ENCODE measurements around the gene CPOX. TPM values are rescaled to one million over a fixed set of nuclear protein-coding genes. Genes with fewer than 3 reads are reported as not detected.

Gene CPOX
- total and polyA plus RNA-seq, 10 of the 15 experiments (the other 5 are each of a cell fraction or from before 2014, with no cell fraction given): 40.7 to 72.6 (median 64.5) TPM

GRCh38 chr3:98542623-98543022 is 50.8 kb downstream of the CPOX start (continued):
- TF ChIP-seq ZNF687 (IDR thresholded peaks at IDR 0.05): peak; percentile 38; the same call in 1 of the 2 replicates
- TF ChIP-seq YY1 (IDR thresholded peaks at IDR 0.05; ENCODE audit: low read depth, low read length): 0 out of 2 replicates have a peak, but pooled peaks have one; percentile 23
- TF ChIP-seq FOXK2 (IDR thresholded peaks at IDR 0.05): no peak
- TF ChIP-seq RB1 (IDR thresholded peaks at IDR 0.05; ENCODE audit: borderline replicate concordance): no peak
- TF ChIP-seq POLR2AphosphoS2 (IDR thresholded peaks at IDR 0.05; ENCODE audit: low read depth, low read length): peak; percentile 2; the same call in 1 of the 2 replicates

- ChIA-PET CTCF (interaction anchor here (1.5 to 1.9 kb wide), 4 partner anchors 9 to 20 kb away, joined by 5 to 8 read pairs (median 6); no protein-coding TSS in a partner anchor), POLR2A (interaction anchor here (11.8 kb wide), 1 partner anchor 15 kb away, joined by 350 read pairs; no protein-coding TSS in a partner anchor), SMC1A (ENCODE audit: uncharacterized antibody, unreplicated experiment) (interaction anchor here (0.6 to 13.1 kb wide), 7 partner anchors 9 to 46 kb away, joined by 3 to 603 read pairs (median 5); partner anchors contain the start of gene CLDND1), RAD21 (ENCODE audit: unreplicated experiment) (interaction anchor here (1.1 to 13.1 kb wide), 3 partner anchors 9 to 17 kb away, joined by 4 to 511 read pairs (median 10); partner anchors contain the start of gene GPR15)
- ATAC-seq (peak; percentile 3; the same call in 2 of the 3 replicates), FAIRE-seq (no peak), DNase-seq (ENCODE audit: low read depth, low spot score) (no peak)
- peaks cover 32% of the 10 kb centered on the region; the same call in 1 of the 2 replicates for H3K4me1 ChIP-seq (ENCODE audit: control insufficient read depth, insufficient read depth, low read length)
- no peak overlapping the region for H2AFZ ChIP-seq (ENCODE audit: control insufficient read depth, low read depth, low read length)
- no TSS peak for BruUV-seq (replicated peaks)
- H3K36me3 ChIP-seq (ENCODE audit: control insufficient read depth in 2 of 2, insufficient read depth in 2 of 2, low read length in 1 of 2): no peaks in the 10 kb centered on the region; a peak in 1 of 4 replicates
- 0 out of 2 replicates have a peak overlapping the region, but pooled peaks have one; percentile 7 for H3K4me2 ChIP-seq (ENCODE audit: control insufficient read depth, insufficient read depth)
- no peaks in the 10 kb centered on the region for H3K27me3 ChIP-seq (replicated peaks in 1 of 2; ENCODE audit: control insufficient read depth in 2 of 2, insufficient read depth in 2 of 2, low read length in 1 of 2)
- H3K4me3 ChIP-seq: no peak overlapping the region
- no peaks in the 10 kb centered on the region for H4K20me1 ChIP-seq (ENCODE audit: control insufficient read depth, insufficient read depth)
- no peaks in the 10 kb centered on the region for H3K9me3 ChIP-seq (replicated peaks; ENCODE audit: control insufficient read depth, insufficient read depth, low read length)
- peak; percentile 36; the same call in 1 of the 2 replicates for TF ChIP-seq EED (IDR thresholded peaks at IDR 0.05; ENCODE audit: low read depth)
- TF ChIP-seq SREBF2 (IDR thresholded peaks at IDR 0.05; ENCODE audit: low read length): no peak
- TF ChIP-seq NFIC (IDR thresholded peaks at IDR 0.05; ENCODE audit: low read depth, low read length): 0 out of 2 replicates have a peak, but pooled peaks have one; percentile 14
- TF ChIP-seq RFX5 (IDR thresholded peaks at IDR 0.05; ENCODE audit: low read depth, low read length): peak; percentile 43; the same call in 1 of the 2 replicates
- WGBS (ENCODE audit: insufficient coverage, insufficient replicate concordance, low lambda C conversion rate, missing lambda C conversion rate): 100% methylated on average over 1 of the region's 1 CpG
- in situ Hi-C loops (cut with MboI) (no loop called here), intact Hi-C loops (cut with micrococcal nuclease; ENCODE audit: unreplicated experiment) (no loop called here)
- H3K9ac ChIP-seq (ENCODE audit: control insufficient read depth, insufficient read depth, low read length): no peak overlapping the region
- H3K79me2 ChIP-seq (ENCODE audit: control insufficient read depth, insufficient read depth, low read length): peaks cover 93% of the 10 kb centered on the region
- peak overlapping the region; percentile 65 for H3K27ac ChIP-seq (ENCODE audit: control insufficient read depth, insufficient read depth)
Measured at GRCh38 chr3:98541695-98542094, 51.7 kb downstream of the CPOX start.

Measured in GM12878 (cell line).